Gastroesophageal sphincter (tissue), 3 donors: ENCODE measurements around the gene PTPRD.

Source experiments
- POLR2AphosphoS5 ChIP-seq: sonication (generic); formaldehyde crosslinking; IDR thresholded peaks from one replicate; pipeline ENCODE4 v1.6.1; 2017; ENCODE audit warnings: antibody characterized with exemption
- TF ChIP-seq, protein P1 (sequence below), 4 experiments: fragments of 200-600 bp in 2 of 4; fragments of 450-650 bp in 2 of 4; sonication (generic) in 1 of 4; IDR thresholded peaks; one replicate each; pipeline ENCODE4 v1.5.1; 2017 to 2019; ENCODE audit warnings: antibody characterized with exemption in 4 of 4, mild to moderate bottlenecking in 2 of 4, moderate library complexity in 2 of 4

DNA sequence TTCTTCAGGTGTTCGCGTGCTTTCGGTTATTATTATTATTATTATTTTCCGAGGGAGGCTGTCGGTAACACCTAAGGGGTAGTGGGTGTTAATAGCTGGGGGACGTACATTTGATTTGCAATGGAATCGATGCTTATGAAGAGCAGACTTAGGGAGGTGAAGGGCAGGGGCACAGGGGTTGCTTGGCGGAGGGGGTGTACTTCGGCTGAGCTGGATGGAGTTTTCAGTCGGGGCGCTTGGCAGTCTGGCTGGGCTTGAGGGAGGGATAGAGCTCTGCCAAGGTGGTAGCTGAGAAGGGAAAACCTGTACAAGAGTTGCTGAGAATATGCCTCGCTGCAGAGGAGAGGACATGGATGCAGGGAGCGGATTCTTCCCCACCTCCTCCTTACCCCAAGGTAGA is 617 bp upstream of the PTPRD start:
- no peak for TF ChIP-seq POLR2AphosphoS5
- TF ChIP-seq, protein P1, sequence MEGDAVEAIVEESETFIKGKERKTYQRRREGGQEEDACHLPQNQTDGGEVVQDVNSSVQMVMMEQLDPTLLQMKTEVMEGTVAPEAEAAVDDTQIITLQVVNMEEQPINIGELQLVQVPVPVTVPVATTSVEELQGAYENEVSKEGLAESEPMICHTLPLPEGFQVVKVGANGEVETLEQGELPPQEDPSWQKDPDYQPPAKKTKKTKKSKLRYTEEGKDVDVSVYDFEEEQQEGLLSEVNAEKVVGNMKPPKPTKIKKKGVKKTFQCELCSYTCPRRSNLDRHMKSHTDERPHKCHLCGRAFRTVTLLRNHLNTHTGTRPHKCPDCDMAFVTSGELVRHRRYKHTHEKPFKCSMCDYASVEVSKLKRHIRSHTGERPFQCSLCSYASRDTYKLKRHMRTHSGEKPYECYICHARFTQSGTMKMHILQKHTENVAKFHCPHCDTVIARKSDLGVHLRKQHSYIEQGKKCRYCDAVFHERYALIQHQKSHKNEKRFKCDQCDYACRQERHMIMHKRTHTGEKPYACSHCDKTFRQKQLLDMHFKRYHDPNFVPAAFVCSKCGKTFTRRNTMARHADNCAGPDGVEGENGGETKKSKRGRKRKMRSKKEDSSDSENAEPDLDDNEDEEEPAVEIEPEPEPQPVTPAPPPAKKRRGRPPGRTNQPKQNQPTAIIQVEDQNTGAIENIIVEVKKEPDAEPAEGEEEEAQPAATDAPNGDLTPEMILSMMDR (IDR thresholded peaks at IDR 0.05) = no peak
